HG03045 (cell line): ENCODE data around the gene NTRK3.
"Not testable (repeated sequence)": the region's sequence is repeated elsewhere in the genome, so short reads cannot be mapped to it uniquely, and the experiment has no call there.

Experiments used
- ATAC-seq: cut with Tn5 transposase; IDR thresholded peaks from one replicate; pipeline ENCODE4 v1.9.1; 2021; ENCODE audit warnings: mild to moderate bottlenecking, moderate library complexity; ENCODE audit not compliant: unreplicated experiment

Gene NTRK3

GRCh38 chr15:88080616-88081015, 175.9 kb downstream of the NTRK3 start:
- ATAC-seq, result no peak

GRCh38 chr15:88077296-88078020, 179.1 kb downstream of the NTRK3 start:
- ATAC-seq, result no peak

- no peak for ATAC-seq
Measured at GRCh38 chr15:88076328-88076727, 180.2 kb downstream of the NTRK3 start.

GRCh38 chr15:88075102-88075501, 181.4 kb downstream of the NTRK3 start:
- no peak for ATAC-seq

GRCh38 chr15:88074386-88074785, 182.2 kb downstream of the NTRK3 start:
- no peak for ATAC-seq

GRCh38 chr15:88073391-88073691, 183.2 kb downstream of the NTRK3 start:
- ATAC-seq, result no peak

- no peak for ATAC-seq
Measured at GRCh38 chr15:88072598-88073390, 183.7 kb downstream of the NTRK3 start.

GRCh38 chr15:88072133-88072532, 184.4 kb downstream of the NTRK3 start:
- not testable (repeated sequence) for ATAC-seq

- no peak for ATAC-seq
Measured at GRCh38 chr15:88071141-88071540, 185.4 kb downstream of the NTRK3 start.

GRCh38 chr15:88069561-88069960, 187.0 kb downstream of the NTRK3 start:
- ATAC-seq, result no peak

- no peak for ATAC-seq
Measured at GRCh38 chr15:88067331-88067685, 189.2 kb downstream of the NTRK3 start.

- no peak for ATAC-seq
Measured at GRCh38 chr15:88066636-88067330, 189.8 kb downstream of the NTRK3 start.

GRCh38 chr15:88061452-88061851, 195.1 kb downstream of the NTRK3 start:
- no peak for ATAC-seq

- no peak for ATAC-seq
Measured at GRCh38 chr15:88060383-88060782, 196.2 kb downstream of the NTRK3 start.

- no peak for ATAC-seq
Measured at GRCh38 chr15:88057836-88058235, 198.7 kb downstream of the NTRK3 start.

GRCh38 chr15:88049506-88049905, 207.0 kb downstream of the NTRK3 start:
- ATAC-seq, result no peak

- no peak for ATAC-seq
Measured at GRCh38 chr15:88048755-88049154, 207.8 kb downstream of the NTRK3 start.

- no peak for ATAC-seq
Measured at GRCh38 chr15:88048237-88048636, 208.3 kb downstream of the NTRK3 start.

GRCh38 chr15:88046576-88047129, 209.9 kb downstream of the NTRK3 start:
- ATAC-seq, result no peak

GRCh38 chr15:88043396-88043795, 213.1 kb downstream of the NTRK3 start:
- no peak for ATAC-seq

GRCh38 chr15:88042047-88042446, 214.5 kb downstream of the NTRK3 start:
- ATAC-seq, result no peak

- ATAC-seq, result no peak
Measured at GRCh38 chr15:88040516-88040915, 216.0 kb downstream of the NTRK3 start.
